ENCODE measurements around the gene THRA. TPM values are rescaled to one million over a fixed set of nuclear protein-coding genes. Genes with fewer than 3 reads are reported as not detected.

The THRA gene
- total and polyA plus RNA-seq, 9 of the 15 experiments (the other 6 are each of a cell fraction or from before 2014, with no cell fraction given): 0.34 to 23.4 (median 12.7) TPM

DNA sequence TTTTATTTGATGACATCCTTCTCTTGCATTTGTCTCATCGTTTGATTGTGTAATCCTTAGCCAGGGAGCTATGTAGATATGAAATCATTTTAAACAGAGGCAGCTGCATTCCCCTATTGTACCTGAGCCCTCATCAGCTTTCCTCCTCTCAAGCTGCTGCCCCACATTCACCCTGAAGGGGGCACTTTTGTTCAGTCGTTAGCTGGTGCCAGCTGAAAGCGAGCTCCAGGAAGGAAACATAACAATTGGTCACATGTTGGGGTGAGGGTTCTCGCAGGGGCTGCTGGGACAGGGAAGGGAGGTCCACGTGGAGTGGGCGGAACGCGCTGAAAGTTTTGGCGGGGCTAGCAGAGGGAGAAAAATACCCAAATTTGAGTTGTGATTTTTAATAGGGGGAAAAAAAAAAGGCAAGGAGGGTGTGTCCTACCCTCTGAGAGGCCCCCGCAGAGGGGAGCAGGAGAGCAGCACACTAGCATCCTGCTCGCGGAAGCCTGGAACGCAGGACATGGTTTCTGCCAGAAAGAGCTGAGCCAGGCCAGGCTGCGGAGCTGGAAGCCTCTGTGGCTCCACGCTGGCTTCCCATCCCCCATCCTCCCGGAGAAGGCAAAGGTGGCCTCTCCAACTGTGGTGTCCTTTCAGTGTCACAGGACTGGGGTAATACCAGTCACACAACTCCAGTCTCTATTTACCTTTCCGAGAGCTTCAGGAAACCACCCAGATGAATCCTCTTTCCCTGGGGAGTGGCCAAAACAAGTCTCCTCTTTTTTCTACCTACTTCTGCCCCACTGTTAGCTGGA is 50.5 kb downstream of the THRA start (continued):
- TF ChIP-seq SMARCA4 (IDR thresholded peaks at IDR 0.05) (no peak), ZNF644 (tag; IDR thresholded peaks at IDR 0.05; ENCODE audit: low read depth) (no peak), BRD4 (IDR thresholded peaks at IDR 0.05) (no peak), SMAD3 (CRISPR knock-in tag; conservative IDR thresholded peaks at IDR 0.05) (no peak), ZNF277 (CRISPR knock-in tag; IDR thresholded peaks at IDR 0.05; ENCODE audit: borderline replicate concordance) (no peak), MECOM (CRISPR knock-in tag; IDR thresholded peaks at IDR 0.05) (0 out of 2 replicates have a peak, but pooled peaks have one; percentile 7), CBX5 (IDR thresholded peaks at IDR 0.05; ENCODE audit: borderline replicate concordance, low read depth) (no peak), ZNF449 (CRISPR knock-in tag; IDR thresholded peaks at IDR 0.05) (no peak), DPF2 (IDR thresholded peaks at IDR 0.05) (peak; percentile 31), PCBP1 (IDR thresholded peaks at IDR 0.05; ENCODE audit: low read depth, low read length, poor library complexity, severe bottlenecking) (no peak), OTX1 (CRISPR knock-in tag; IDR thresholded peaks at IDR 0.05) (no peak), SMAD1 (IDR thresholded peaks at IDR 0.05; ENCODE audit: low read depth, low read length, partially characterized antibody) (no peak), NFXL1 (CRISPR knock-in tag; IDR thresholded peaks at IDR 0.05) (no peak), ZNF57 (CRISPR knock-in tag; IDR thresholded peaks at IDR 0.05) (no peak), THRB (CRISPR knock-in tag; conservative IDR thresholded peaks at IDR 0.05) (no peak), ASH1L (IDR thresholded peaks at IDR 0.05; ENCODE audit: borderline replicate concordance, low read depth, partially characterized antibody) (no peak), ZNF778 (CRISPR knock-in tag; IDR thresholded peaks at IDR 0.05) (no peak)
- TF ChIP-seq, protein P1, sequence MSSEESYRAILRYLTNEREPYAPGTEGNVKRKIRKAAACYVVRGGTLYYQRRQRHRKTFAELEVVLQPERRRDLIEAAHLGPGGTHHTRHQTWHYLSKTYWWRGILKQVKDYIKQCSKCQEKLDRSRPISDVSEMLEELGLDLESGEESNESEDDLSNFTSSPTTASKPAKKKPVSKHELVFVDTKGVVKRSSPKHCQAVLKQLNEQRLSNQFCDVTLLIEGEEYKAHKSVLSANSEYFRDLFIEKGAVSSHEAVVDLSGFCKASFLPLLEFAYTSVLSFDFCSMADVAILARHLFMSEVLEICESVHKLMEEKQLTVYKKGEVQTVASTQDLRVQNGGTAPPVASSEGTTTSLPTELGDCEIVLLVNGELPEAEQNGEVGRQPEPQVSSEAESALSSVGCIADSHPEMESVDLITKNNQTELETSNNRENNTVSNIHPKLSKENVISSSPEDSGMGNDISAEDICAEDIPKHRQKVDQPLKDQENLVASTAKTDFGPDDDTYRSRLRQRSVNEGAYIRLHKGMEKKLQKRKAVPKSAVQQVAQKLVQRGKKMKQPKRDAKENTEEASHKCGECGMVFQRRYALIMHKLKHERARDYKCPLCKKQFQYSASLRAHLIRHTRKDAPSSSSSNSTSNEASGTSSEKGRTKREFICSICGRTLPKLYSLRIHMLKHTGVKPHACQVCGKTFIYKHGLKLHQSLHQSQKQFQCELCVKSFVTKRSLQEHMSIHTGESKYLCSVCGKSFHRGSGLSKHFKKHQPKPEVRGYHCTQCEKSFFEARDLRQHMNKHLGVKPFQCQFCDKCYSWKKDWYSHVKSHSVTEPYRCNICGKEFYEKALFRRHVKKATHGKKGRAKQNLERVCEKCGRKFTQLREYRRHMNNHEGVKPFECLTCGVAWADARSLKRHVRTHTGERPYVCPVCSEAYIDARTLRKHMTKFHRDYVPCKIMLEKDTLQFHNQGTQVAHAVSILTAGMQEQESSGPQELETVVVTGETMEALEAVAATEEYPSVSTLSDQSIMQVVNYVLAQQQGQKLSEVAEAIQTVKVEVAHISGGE (CRISPR knock-in tag; IDR thresholded peaks at IDR 0.05): 0 out of 6 replicates have a peak, but pooled peaks of 1 of the 3 experiments have one; percentile 26
- TF ChIP-seq, protein P2, sequence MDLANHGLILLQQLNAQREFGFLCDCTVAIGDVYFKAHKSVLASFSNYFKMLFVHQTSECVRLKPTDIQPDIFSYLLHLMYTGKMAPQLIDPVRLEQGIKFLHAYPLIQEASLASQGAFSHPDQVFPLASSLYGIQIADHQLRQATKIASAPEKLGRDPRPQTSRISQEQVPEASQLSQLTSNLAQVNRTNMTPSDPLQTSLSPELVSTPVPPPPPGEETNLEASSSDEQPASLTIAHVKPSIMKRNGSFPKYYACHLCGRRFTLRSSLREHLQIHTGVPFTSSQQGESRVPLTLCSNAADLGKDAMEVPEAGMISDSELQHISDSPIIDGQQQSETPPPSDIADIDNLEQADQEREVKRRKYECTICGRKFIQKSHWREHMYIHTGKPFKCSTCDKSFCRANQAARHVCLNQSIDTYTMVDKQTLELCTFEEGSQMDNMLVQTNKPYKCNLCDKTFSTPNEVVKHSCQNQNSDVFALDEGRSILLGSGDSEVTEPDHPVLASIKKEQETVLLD (IDR thresholded peaks at IDR 0.05): no peak; the same call in 1 of the 2 replicates

Measured in K562 (cell line).